OCI-LY7 (cell line): ENCODE results near the gene DENND4A. TPM values are rescaled to one million over a fixed set of nuclear protein-coding genes. Genes with fewer than 3 reads are reported as not detected.

Source experiments
- BruUV-seq: library from RNA; stranded (reverse); fragments of 400-500 nt; replicated peaks from 2 replicates; lab custom pipeline; 2021; lab: Mats Ljungman, UMichigan
- CTCF ChIA-PET: fragments of 300-600 bp; sonication (Branson Sonifier 250); formaldehyde crosslinking; loops from one replicate; lab custom pipeline; 2022; ENCODE audit warnings: antibody characterized with exemption; ENCODE audit not compliant: unreplicated experiment; lab: Charles Lee
- POLR2A ChIA-PET: fragments of 300-600 bp; sonication (Branson Sonifier 250); formaldehyde crosslinking; loops from one replicate; lab custom pipeline; 2022; ENCODE audit warnings: antibody characterized with exemption; lab: Charles Lee
- DNase-seq: peaks from one replicate; pipeline ENCODE4 v3.0.0-alpha.2; 2015; ENCODE audit warnings: low spot score
- H2AFZ ChIP-seq: fragments of 200-600 bp; sonication (generic), shearing (Covaris generic); 2 replicates; pipeline ENCODE4 v1.6.1; 2014; ENCODE audit warnings: mild to moderate bottlenecking, antibody characterized with exemption, low read length, moderate library complexity
- H3K27ac ChIP-seq: fragments of 200-600 bp; sonication (generic); 2 replicates; pipeline ENCODE4 v1.5.1; 2014; ENCODE audit warnings: mixed run types, low read depth, mild to moderate bottlenecking, moderate library complexity, low read length, inconsistent platforms; ENCODE audit not compliant: poor library complexity, severe bottlenecking
- H3K36me3 ChIP-seq: fragments of 200-600 bp; sonication (generic); 2 replicates; pipeline ENCODE4 v1.6.1; 2014; ENCODE audit warnings: mild to moderate bottlenecking, antibody characterized with exemption, low read length, moderate library complexity, mixed read lengths; ENCODE audit not compliant: insufficient read depth
- H3K4me1 ChIP-seq: fragments of 200-600 bp; sonication (generic); 2 replicates; pipeline ENCODE4 v1.5.1; 2014; ENCODE audit warnings: mild to moderate bottlenecking, low read length; ENCODE audit not compliant: insufficient read depth, poor library complexity, severe bottlenecking
- H3K4me2 ChIP-seq: fragments of 200-600 bp; sonication (generic); 2 replicates; pipeline ENCODE4 v1.6.1; 2014; ENCODE audit warnings: mild to moderate bottlenecking, low read length
- H3K4me3 ChIP-seq: fragments of 200-600 bp; sonication (generic); 2 replicates; pipeline ENCODE4 v1.5.1; 2014; ENCODE audit warnings: mild to moderate bottlenecking, low read depth, low read length; ENCODE audit not compliant: poor library complexity, severe bottlenecking
- H3K79me2 ChIP-seq: fragments of 200-600 bp; sonication (generic); 2 replicates; pipeline ENCODE4 v1.6.1; 2016; ENCODE audit warnings: low read depth, mild to moderate bottlenecking, low read length, moderate library complexity, mixed read lengths; ENCODE audit not compliant: insufficient read depth
- H3K9me2 ChIP-seq: fragments of 200-600 bp; sonication (generic); 2 replicates; pipeline ENCODE4 v1.6.1; 2016; ENCODE audit warnings: mild to moderate bottlenecking, low read length, mixed read lengths; ENCODE audit not compliant: insufficient read depth
- H3K9me3 ChIP-seq: fragments of 200-600 bp; sonication (generic); 2 replicates; pipeline ENCODE4 v1.6.1; 2014; ENCODE audit warnings: mild to moderate bottlenecking, mixed run types, low read length, mixed read lengths
- H4K20me1 ChIP-seq: fragments of 200-600 bp; sonication (generic); 2 replicates; pipeline ENCODE4 v1.6.1; 2014; ENCODE audit warnings: mild to moderate bottlenecking, antibody characterized with exemption, low read length, moderate library complexity, mixed read lengths; ENCODE audit not compliant: insufficient read depth
- CTCF ChIP-seq: fragments of 200-600 bp; sonication (generic); conservative IDR thresholded peaks from 2 replicates; pipeline ENCODE4 v1.5.1; 2014; ENCODE audit warnings: mild to moderate bottlenecking, antibody characterized with exemption, low read length, moderate library complexity, mixed read lengths
- EZH2phosphoT487 ChIP-seq: fragments of 200-600 bp; sonication (generic); IDR thresholded peaks from 2 replicates; pipeline ENCODE4 v1.6.1; 2018; ENCODE audit warnings: low read depth, borderline replicate concordance, mild to moderate bottlenecking, mixed run types, antibody characterized with exemption, low read length, moderate library complexity, mixed read lengths
- intact Hi-C: fragments of 100-400 bp; cut with micrococcal nuclease; formaldehyde crosslinking; loops from one replicate; pipeline ENCODE4 v1.10.0; 2022; ENCODE audit not compliant: unreplicated experiment
- total RNA-seq, 2 experiments: library from RNA; depleted of rRNA in 1 of 2; stranded (reverse); fragments of >200 nt in 1 of 2; shearing (Covaris generic) in 1 of 2; gene quantifications; 2 replicates each; pipeline ENCODE4 v1.2.3, GENCODE V29; 2014 to 2022

The DENND4A gene
- total RNA-seq, 2 experiments from 2014 or later, result 42.7 to 86.5 TPM

- Histone ChIP-seq H3K9me2 (no peaks in the 10 kb centered on the region), H2AFZ (no peak overlapping the region), H3K4me1 (peaks cover 31% of the 10 kb centered on the region), H3K79me2 (peaks cover 96% of the 10 kb centered on the region), H3K36me3 (peaks cover 30% of the 10 kb centered on the region; the same call in 1 of the 2 replicates), H3K9me3 (no peaks in the 10 kb centered on the region), H4K20me1 (peaks cover 17% of the 10 kb centered on the region; the same call in 1 of the 2 replicates), H3K4me3 (no peak overlapping the region), H3K4me2 (no peak overlapping the region), H3K27ac (no peak overlapping the region)
- BruUV-seq, result no TSS peak
- TF ChIP-seq EZH2phosphoT487 (no peak), CTCF (no peak)
- ChIA-PET POLR2A (interaction anchor here (0.8 to 1.2 kb wide), 4 partner anchors 10 to 106 kb away, joined by 3 to 4 read pairs (median 4); no protein-coding TSS in a partner anchor), CTCF (no interaction called here)
- no peak for DNase-seq
- intact Hi-C loops, result no loop called here
Observed at GRCh38 chr15:65769482-65769881, 22.6 kb downstream of the DENND4A start.

- Histone ChIP-seq H3K9me3 (no peaks in the 10 kb centered on the region), H3K4me2 (no peak overlapping the region), H3K36me3 (peaks cover 23% of the 10 kb centered on the region; the same call in 1 of the 2 replicates), H3K9me2 (no peaks in the 10 kb centered on the region), H3K4me1 (peaks cover 24% of the 10 kb centered on the region), H3K27ac (no peak overlapping the region), H2AFZ (no peak overlapping the region), H3K79me2 (peaks cover 96% of the 10 kb centered on the region), H3K4me3 (no peak overlapping the region), H4K20me1 (peaks cover 17% of the 10 kb centered on the region; the same call in 1 of the 2 replicates)
- no peak for TF ChIP-seq EZH2phosphoT487
- BruUV-seq, result no TSS peak
- POLR2A ChIA-PET, result interaction anchor here (0.7 kb wide), 1 partner anchor 24 kb away, joined by 3 read pairs; no protein-coding TSS in a partner anchor
- DNase-seq, result no peak
- intact Hi-C loops, result no loop called here
- CTCF ChIA-PET, result no interaction called here
Observed at GRCh38 chr15:65767895-65768294, 24.2 kb downstream of the DENND4A start.

- CTCF ChIA-PET, result no interaction called here
- Histone ChIP-seq H4K20me1 (peaks cover 17% of the 10 kb centered on the region; the same call in 1 of the 2 replicates), H3K4me1 (peaks cover 28% of the 10 kb centered on the region), H2AFZ (no peak overlapping the region), H3K4me2 (no peak overlapping the region), H3K9me2 (no peaks in the 10 kb centered on the region), H3K9me3 (no peaks in the 10 kb centered on the region), H3K79me2 (peaks cover 99% of the 10 kb centered on the region), H3K27ac (no peak overlapping the region), H3K4me3 (no peak overlapping the region), H3K36me3 (peaks cover 19% of the 10 kb centered on the region; the same call in 1 of the 2 replicates)
- POLR2A ChIA-PET, result no interaction called here
- no TSS peak for BruUV-seq
- TF ChIP-seq EZH2phosphoT487, result no peak
- no peak for TF ChIP-seq CTCF
- no peak for DNase-seq
- intact Hi-C loops, result no loop called here
Observed at GRCh38 chr15:65767264-65767595, 24.9 kb downstream of the DENND4A start.
